Amniotic stem cell (primary cell): ENCODE results near the gene LRRC8A.
"Not testable (repeated sequence)": the region's sequence is repeated elsewhere in the genome, so short reads cannot be mapped to it uniquely, and the experiment has no call there.

Experiments used
- DNase-seq: peaks from one replicate; lab custom pipeline; 2025; lab: John Stamatoyannopoulos, UW

LRRC8A gene

GRCh38 chr9:128870128-128870940, 11.6 kb upstream of the LRRC8A start:
- DNase-seq: no peak

- DNase-seq: not testable (repeated sequence)
Measured at GRCh38 chr9:128870941-128871265, 11.0 kb upstream of the LRRC8A start.

- DNase-seq: no peak
Measured at GRCh38 chr9:128877852-128878251, 4.1 kb upstream of the LRRC8A start.

- DNase-seq: no peak
Measured at GRCh38 chr9:128882677-128883603, 1.0 kb downstream of the LRRC8A start.

- no peak for DNase-seq
Measured at GRCh38 chr9:128884164-128884563, 2.2 kb downstream of the LRRC8A start.

- no peak for DNase-seq
Measured at GRCh38 chr9:128885376-128885775, 3.4 kb downstream of the LRRC8A start.

GRCh38 chr9:128885798-128886197, 3.9 kb downstream of the LRRC8A start:
- no peak for DNase-seq

- DNase-seq: no peak
Measured at GRCh38 chr9:128886211-128886891, 4.4 kb downstream of the LRRC8A start.

GRCh38 chr9:128887049-128887448, 5.1 kb downstream of the LRRC8A start:
- DNase-seq: no peak

GRCh38 chr9:128887914-128888350, 6.0 kb downstream of the LRRC8A start:
- DNase-seq: no peak

GRCh38 chr9:128891321-128892220, 9.6 kb downstream of the LRRC8A start:
- no peak for DNase-seq

GRCh38 chr9:128892221-128892921, 10.4 kb downstream of the LRRC8A start:
- DNase-seq: no peak

- DNase-seq: no peak
Measured at GRCh38 chr9:128893354-128893753, 11.4 kb downstream of the LRRC8A start.

- DNase-seq: no peak
Measured at GRCh38 chr9:128894764-128895163, 12.8 kb downstream of the LRRC8A start.

- no peak for DNase-seq
Measured at GRCh38 chr9:128895556-128895955, 13.6 kb downstream of the LRRC8A start.

GRCh38 chr9:128898382-128898781, 16.4 kb downstream of the LRRC8A start:
- DNase-seq: no peak

- no peak for DNase-seq
Measured at GRCh38 chr9:128898845-128899565, 17.1 kb downstream of the LRRC8A start.

GRCh38 chr9:128899566-128900322, 17.8 kb downstream of the LRRC8A start:
- DNase-seq: no peak

- DNase-seq: no peak
Measured at GRCh38 chr9:128901379-128901778, 19.4 kb downstream of the LRRC8A start.
